T-helper 2 cell treated with Interferon-gamma antibody and Interleukin-4, amounts not matched to agents 5 μg/mL and 100 μg/mL, for 36 hours (primary cell): ENCODE measurements around the gene RTN4RL1.

ENCODE experiments used
- DNase-seq: peaks from one replicate; pipeline ENCODE4 v3.0.0; 2021; ENCODE audit warnings: low spot score
- H3K27ac Mint-ChIP-seq: one replicate; pipeline ENCODE4 v1.8.0; 2021; ENCODE audit warnings: mild to moderate bottlenecking, mixed read lengths
- H3K27me3 Mint-ChIP-seq: one replicate; pipeline ENCODE4 v1.8.0; 2021; ENCODE audit warnings: low read depth, mixed read lengths
- H3K36me3 Mint-ChIP-seq: one replicate; pipeline ENCODE4 v1.8.0; 2021; ENCODE audit warnings: low read depth, mixed read lengths
- H3K4me1 Mint-ChIP-seq: one replicate; pipeline ENCODE4 v1.8.0; 2021; ENCODE audit warnings: low read depth, mixed read lengths
- H3K4me3 Mint-ChIP-seq: one replicate; pipeline ENCODE4 v1.8.0; 2022; ENCODE audit warnings: mild to moderate bottlenecking, moderate library complexity, mixed read lengths
- H3K9me3 Mint-ChIP-seq: one replicate; pipeline ENCODE4 v1.8.0; 2021; ENCODE audit warnings: mixed read lengths

The RTN4RL1 gene

DNA sequence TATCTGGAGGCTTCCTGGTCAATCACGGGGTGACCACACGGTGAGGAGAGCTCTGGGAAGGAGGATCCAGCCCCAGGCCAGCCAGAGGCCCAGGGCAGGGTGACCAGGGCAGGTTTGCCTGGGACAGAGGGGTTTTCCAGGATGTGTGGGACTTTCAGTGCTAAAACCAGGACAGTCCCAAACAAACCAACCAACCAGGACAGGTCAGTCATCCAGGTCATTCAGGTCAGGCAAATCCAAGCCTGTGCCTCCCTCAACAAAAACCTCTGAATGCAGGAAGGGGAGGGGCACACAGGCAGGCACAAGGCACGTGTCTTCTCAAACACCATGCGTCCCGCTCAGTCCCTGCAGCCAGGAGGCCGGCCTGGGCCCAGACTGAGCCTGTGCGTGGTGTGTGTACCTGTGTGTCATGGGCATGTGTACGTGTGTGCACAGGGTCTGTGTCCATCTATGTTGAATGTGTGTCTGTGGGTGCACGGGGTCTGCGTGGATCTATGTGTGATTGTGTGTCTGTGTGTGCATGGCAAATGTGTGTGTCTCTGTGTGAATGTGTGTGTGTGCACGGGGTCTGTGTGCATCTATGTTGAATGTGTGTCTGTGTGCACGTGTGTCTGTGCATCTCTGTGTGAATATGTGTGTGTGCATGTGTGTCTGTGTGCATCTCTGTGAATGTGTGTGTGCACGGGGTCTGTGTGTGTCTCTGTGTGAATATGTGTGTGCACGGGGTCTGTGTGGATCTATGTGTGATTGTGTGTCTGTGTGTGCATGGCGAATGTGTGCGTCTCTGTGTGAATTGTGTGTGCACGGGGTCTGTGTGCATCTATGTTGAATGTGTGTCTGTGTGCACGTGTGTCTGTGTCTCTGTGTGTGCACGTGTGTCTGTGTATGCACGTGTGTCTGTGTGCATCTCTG, 78.9 kb downstream of the RTN4RL1 start:
- DNase-seq, result no peak
- no peaks in the 10 kb centered on the region for H3K9me3 Mint-ChIP-seq
- no peak overlapping the region for H3K4me3 Mint-ChIP-seq
- H3K27me3 Mint-ChIP-seq, result no peaks in the 10 kb centered on the region
- no peaks in the 10 kb centered on the region for H3K4me1 Mint-ChIP-seq
- H3K27ac Mint-ChIP-seq, result no peak overlapping the region
- H3K36me3 Mint-ChIP-seq, result no peaks in the 10 kb centered on the region

DNA sequence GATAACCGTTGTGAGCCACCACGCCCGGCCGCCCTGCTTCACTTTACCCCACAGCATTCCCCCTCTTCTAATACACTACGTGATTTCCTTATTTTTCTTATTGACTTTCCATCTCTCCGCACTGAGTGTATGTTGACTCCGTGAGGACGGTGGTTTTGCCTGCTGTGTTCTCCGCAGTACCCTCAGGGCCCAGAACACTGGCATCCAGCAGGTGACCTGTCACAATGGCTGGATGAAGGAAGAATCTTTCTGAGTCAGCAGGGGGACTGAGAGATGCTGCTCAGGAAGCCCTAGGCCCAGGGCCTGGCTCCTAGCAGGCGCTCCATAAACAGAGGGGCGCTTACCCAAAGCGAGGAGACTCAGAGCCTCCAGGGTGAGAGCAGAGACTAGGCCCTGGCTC, 79.5 kb downstream of the RTN4RL1 start:
- DNase-seq, result no peak
- Mint-ChIP-seq H3K27ac (no peak overlapping the region), H3K4me3 (no peak overlapping the region), H3K9me3 (no peaks in the 10 kb centered on the region), H3K36me3 (no peaks in the 10 kb centered on the region), H3K4me1 (no peaks in the 10 kb centered on the region), H3K27me3 (no peaks in the 10 kb centered on the region)

DNA sequence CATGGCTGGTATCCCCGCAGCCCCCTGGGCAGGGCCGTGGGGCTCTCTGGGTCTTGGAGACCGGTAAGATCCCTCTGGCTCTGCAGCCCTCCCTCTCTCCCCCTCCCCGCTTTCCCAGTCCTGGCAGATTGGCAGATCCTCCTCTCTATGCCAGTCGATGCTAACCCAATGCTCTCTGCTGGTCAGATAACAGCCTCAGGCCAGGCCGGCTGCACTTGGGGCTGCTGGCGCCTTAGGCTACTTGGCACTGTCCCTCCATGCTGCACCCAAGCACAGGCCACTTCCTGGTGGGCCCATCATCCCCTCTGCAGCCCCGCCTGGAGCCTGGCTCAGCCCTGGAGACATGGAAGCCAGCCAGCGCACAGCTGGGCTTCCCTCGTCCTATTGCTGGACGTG, 81.7 kb downstream of the RTN4RL1 start:
- H3K36me3 Mint-ChIP-seq, result no peaks in the 10 kb centered on the region
- no peaks in the 10 kb centered on the region for H3K9me3 Mint-ChIP-seq
- no peak overlapping the region for H3K27ac Mint-ChIP-seq
- no peaks in the 10 kb centered on the region for H3K27me3 Mint-ChIP-seq
- no peak for DNase-seq
- no peaks in the 10 kb centered on the region for H3K4me1 Mint-ChIP-seq
- no peak overlapping the region for H3K4me3 Mint-ChIP-seq

DNA sequence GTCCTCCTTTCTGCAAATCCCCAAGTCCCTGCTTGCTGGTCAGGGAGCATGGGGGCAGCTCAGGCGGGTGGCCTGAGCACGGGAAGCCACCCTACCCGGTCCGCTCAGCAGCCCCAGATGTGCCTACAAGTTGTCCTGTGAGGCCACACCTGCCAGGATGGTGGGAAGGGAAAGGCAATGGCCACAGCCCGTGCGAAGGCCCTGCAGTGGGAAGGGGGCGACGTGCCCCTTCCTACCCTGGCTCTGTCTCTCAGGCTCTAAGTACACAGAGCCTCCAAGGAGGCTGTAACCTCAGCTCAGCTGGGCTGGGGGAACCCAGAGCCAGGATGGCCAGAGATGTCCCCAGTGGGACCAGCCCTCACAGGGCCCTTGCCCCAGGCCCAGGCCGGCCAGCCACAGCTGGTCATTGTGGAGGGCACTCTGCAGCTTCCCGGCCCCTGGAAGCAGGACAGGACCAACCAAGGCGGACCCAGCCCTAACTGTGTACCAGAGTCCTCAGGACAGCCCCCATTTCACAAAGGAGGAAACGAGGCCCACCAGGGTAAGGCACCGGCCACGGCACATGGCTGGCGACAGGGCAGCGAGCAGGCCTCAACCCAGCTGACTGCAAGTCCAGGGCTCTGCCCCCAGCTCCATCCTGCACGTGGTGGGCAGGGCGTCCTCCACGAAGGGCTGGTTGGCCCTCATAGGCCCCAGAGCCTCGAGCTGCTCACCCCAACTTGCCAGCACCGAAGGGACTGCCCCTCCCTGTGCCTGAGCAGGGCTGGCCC, 82.3 kb downstream of the RTN4RL1 start:
- H3K9me3 Mint-ChIP-seq, result no peaks in the 10 kb centered on the region
- DNase-seq, result no peak
- no peaks in the 10 kb centered on the region for H3K4me1 Mint-ChIP-seq
- H3K27me3 Mint-ChIP-seq, result no peaks in the 10 kb centered on the region
- H3K4me3 Mint-ChIP-seq, result no peak overlapping the region
- H3K36me3 Mint-ChIP-seq, result no peaks in the 10 kb centered on the region
- no peak overlapping the region for H3K27ac Mint-ChIP-seq

DNA sequence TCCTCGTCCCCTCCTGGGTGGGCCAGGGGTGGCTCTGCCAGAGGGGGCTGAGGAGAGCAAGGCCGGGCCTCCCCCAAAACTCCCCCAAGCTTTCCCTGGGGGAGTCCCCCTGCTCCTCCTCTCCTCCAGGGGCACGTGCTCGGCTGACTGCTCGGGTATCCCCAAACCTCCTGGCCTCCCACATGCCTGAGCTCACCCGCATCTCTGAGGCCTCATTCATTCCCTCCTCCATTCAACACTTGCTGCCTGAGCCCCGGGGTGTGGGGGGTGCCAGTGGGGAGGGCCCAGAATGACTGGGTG, 83.1 kb downstream of the RTN4RL1 start:
- Mint-ChIP-seq H3K4me1 (no peaks in the 10 kb centered on the region), H3K9me3 (no peaks in the 10 kb centered on the region), H3K36me3 (no peaks in the 10 kb centered on the region), H3K4me3 (no peak overlapping the region), H3K27ac (no peak overlapping the region), H3K27me3 (no peaks in the 10 kb centered on the region)
- no peak for DNase-seq

DNA sequence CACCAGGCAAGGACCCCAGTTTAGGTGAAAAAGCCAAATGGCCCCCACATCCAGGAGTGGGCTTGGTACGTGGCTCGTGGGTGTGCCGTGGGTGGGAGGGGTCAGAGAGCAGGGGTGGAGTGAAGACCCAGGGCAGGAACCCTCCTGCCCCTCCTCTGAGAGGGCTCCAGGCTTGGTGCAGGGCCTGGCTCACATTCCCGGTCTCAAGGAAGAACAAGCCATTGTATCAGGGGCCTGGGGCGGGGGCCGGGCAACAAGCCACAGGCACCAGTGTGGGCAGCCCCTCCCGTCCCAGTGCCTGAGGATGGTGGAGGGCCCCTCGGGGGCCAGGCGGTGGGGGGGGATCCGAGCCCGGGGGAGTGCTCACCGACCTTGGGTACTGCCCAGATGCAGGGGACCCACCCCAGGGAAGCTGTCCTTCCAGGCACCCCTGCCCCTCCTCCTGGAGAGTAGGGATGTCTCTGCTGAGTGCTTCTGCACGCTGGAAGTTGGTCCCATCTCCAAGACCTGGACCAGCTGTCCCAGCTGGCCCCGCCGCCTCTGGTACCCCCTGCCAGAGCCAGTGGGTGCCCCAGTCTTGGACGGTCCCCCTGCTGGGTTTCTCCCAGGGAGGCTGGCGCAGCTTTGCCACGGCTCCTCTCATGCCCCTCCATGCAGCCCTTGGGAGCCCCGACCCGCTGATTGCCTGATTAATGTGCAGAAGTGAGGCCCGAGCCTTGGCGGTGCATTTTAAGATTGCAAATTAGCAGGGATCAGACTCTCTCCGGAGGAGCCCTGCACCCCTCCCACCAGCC, 83.7 kb downstream of the RTN4RL1 start:
- DNase-seq, result no peak
- Mint-ChIP-seq H3K4me3 (no peak overlapping the region), H3K4me1 (no peaks in the 10 kb centered on the region), H3K36me3 (no peaks in the 10 kb centered on the region), H3K27me3 (no peaks in the 10 kb centered on the region), H3K27ac (no peak overlapping the region), H3K9me3 (no peaks in the 10 kb centered on the region)

DNA sequence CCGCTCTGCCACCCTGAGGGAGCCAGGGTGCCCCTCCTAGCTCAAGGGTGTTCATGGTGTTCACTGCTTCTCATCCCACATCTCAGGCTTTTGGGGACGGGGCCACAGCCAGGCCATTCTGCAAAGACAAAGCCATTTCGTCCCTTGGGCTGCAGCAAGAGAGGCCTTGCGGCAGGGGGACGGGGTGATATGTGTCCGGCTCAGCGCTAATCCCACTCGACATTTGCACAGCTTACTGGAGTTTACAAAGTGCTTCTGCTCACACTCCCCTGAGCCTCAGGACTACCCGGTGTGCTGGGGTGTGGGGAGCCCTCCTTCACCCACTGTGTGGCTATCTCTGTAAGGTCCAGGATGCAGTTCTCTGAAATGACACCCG, 84.3 kb downstream of the RTN4RL1 start:
- Mint-ChIP-seq H3K4me3 (no peak overlapping the region), H3K9me3 (no peaks in the 10 kb centered on the region), H3K36me3 (no peaks in the 10 kb centered on the region), H3K27me3 (no peaks in the 10 kb centered on the region), H3K27ac (no peak overlapping the region), H3K4me1 (no peaks in the 10 kb centered on the region)
- no peak for DNase-seq

DNA sequence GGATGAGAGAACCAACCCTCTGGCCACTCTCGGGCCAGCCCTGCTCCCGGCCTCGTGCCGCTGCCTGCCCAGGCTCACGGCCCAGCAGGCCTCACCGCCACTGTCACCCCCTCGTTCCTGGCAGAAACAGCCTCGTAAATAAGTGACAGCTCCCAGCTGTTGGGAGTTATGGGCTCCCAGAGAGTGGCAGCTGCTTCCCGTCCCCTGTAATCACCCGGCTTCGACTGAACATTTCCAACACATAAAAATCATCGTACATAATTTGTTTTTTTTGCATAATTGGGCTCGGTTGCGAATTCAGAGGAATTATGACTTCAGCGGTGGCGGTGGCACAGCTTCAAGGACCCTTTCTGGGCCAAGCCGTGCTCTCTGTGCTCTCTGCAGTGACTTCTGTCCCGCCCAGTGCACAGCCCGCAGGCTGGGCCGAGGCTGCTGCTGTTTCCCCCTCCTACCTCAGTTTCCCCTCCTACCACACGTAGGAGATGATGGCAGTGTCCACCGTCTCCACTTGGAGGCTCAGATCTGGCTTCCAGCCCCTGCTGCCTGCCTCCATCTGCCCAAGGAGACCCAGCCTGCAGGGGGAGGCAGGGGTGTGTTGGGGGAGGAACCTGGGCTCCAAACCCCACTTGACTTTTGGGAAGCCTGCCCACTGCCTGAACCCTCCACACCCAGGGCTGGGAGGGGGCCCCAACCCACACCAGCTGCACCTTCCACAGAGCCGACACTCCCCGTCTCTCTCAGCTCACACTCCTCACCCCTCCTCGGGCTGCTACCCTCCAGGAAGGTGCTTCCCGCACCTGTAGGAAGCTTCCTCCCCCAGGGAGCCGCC, 84.9 kb downstream of the RTN4RL1 start:
- no peak for DNase-seq
- Mint-ChIP-seq H3K27me3 (no peaks in the 10 kb centered on the region), H3K4me3 (no peak overlapping the region), H3K9me3 (no peaks in the 10 kb centered on the region), H3K27ac (no peak overlapping the region), H3K4me1 (no peaks in the 10 kb centered on the region), H3K36me3 (no peaks in the 10 kb centered on the region)

DNA sequence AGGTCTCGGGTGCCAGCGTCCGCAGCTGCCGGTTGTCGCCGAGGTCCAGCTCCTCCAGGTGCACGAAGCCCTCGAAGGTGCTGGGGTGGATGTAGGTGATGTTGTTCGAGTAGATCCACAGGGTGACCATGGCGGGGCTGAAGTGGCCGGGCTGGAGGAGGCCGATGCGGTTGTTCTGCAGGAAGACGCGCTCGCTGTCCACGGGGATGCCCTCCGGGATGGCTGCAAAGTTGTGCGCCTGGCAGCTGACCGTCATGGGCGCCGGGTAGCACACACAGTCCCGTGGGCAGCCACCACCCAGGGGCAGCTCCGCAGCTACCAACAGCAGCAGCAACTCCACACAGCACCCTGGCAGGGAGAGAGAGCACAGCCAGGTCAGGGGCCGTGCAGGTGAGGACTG, 87.7 kb downstream of the RTN4RL1 start:
- Mint-ChIP-seq H3K27ac (no peak overlapping the region), H3K4me3 (no peak overlapping the region), H3K9me3 (no peaks in the 10 kb centered on the region), H3K27me3 (no peaks in the 10 kb centered on the region), H3K4me1 (no peaks in the 10 kb centered on the region), H3K36me3 (no peaks in the 10 kb centered on the region)
- no peak for DNase-seq

DNA sequence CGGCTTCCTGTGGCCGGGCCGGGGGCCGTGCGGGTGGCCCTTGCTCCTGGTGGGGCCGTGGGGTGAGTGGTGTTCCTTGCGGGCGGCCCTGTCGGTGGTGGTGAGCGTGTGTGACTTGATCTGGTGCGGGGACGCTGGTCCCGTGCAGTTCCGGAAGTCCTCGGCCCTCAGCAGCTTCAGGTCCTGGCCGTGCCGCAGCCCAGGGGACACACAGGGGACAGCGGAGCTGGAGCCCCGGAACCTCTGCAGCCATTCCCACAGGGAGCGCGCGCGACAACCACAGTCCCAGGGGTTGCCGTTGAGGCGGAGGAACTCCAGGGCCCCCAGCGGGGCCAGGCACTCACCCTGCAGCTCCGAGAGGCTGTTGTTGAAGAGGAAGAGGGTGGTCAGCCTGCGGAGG, 88.4 kb downstream of the RTN4RL1 start:
- H3K4me3 Mint-ChIP-seq, result no peak overlapping the region

DNA sequence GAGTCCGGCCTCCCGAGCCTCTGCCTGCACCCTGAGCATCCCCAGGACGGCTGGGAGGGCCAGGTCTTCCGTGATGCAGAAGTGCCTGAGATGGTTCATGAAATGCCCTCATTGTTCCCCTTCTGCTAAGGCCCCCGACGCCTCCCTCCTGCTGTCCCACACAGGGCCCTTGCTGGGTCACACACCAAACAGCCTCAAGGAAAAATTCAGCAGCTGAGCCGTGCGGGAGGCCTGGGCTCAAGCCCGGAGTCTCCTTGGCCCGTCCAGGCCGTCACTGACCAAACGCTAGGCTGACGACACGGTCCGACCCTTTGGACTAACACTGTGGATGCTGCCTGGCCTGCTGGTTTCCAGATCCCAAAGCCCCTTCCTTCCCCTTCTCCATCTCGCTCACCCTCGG, 90.2 kb downstream of the RTN4RL1 start:
- Mint-ChIP-seq H3K27ac (no peak overlapping the region), H3K4me3 (no peak overlapping the region), H3K27me3 (no peaks in the 10 kb centered on the region), H3K36me3 (no peaks in the 10 kb centered on the region), H3K4me1 (no peaks in the 10 kb centered on the region), H3K9me3 (no peaks in the 10 kb centered on the region)
- DNase-seq, result no peak

More for the DNA sequence above, 88.4 kb downstream of the RTN4RL1 start:
- DNase-seq, result no peak
- Mint-ChIP-seq H3K36me3 (no peaks in the 10 kb centered on the region), H3K9me3 (no peaks in the 10 kb centered on the region), H3K4me1 (no peaks in the 10 kb centered on the region), H3K27ac (no peak overlapping the region), H3K27me3 (no peaks in the 10 kb centered on the region)

DNA sequence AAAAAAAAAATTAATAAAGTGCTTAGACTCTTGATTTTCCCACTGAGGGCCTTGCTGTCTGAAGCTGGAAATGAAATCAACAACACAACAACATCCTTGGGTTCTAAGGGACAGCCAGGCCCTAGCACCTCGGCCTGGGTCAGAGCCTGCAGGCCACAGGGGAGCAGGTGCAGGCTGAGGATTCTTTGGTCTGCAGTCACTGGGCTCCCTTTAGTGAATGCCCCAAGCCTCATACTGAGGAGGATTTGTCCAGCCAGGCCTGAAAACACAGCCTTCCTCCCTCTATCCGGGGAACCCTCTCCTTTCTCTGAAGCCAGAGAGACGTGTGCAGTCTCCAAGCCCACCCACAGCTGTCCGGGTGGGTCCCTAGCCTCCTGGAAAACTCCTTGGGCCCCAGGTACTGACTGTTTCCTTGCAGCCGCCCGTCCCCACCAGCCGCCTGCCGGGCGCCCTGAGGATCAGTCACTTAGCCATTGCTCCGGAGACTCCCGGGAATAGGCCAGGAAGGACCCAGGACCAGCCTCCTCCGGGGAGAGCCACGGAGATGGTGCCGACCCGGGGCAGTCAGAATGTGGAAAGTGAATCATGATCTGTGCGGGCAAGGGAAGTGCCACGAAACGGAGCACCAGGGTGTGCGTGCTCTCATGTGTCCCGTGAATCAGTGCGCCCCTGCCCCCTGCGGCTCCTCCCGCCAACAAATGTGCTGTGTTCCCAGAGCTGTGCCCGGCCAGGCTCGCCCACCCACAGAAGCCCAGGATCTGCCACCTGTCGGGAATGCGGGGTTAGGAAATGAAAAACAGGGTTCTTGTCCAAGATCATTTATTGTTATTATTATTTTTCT, 91.0 kb downstream of the RTN4RL1 start:
- Mint-ChIP-seq H3K27ac (no peak overlapping the region), H3K4me1 (no peaks in the 10 kb centered on the region), H3K9me3 (no peaks in the 10 kb centered on the region), H3K36me3 (no peaks in the 10 kb centered on the region), H3K4me3 (no peak overlapping the region), H3K27me3 (no peaks in the 10 kb centered on the region)
- no peak for DNase-seq
